Immature natural killer cell (primary cell): ENCODE results near the gene PHF1. TPM values are rescaled to one million over a fixed set of nuclear protein-coding genes. Genes with fewer than 3 reads are reported as not detected.

Experiments used
- DNase-seq, 3 donors: peaks; one replicate each; pipeline ENCODE4 v3.0.0; 2022; ENCODE audit warnings: mixed read lengths in 1 of 3
- H3K27ac Mint-ChIP-seq, 6 donors: one replicate each; pipeline ENCODE4 v1.8.0; 2020; ENCODE audit warnings: mixed read lengths in 6 of 6, mild to moderate bottlenecking in 5 of 6, inconsistent platforms in 4 of 6, moderate library complexity in 3 of 6
- H3K27me3 Mint-ChIP-seq, 3 donors: one replicate each; pipeline ENCODE4 v1.8.0; 2020 to 2021; ENCODE audit warnings: low read depth in 3 of 3, mild to moderate bottlenecking in 3 of 3, mixed read lengths in 3 of 3, moderate library complexity in 3 of 3, inconsistent platforms in 1 of 3
- H3K36me3 Mint-ChIP-seq, 3 donors: one replicate each; pipeline ENCODE4 v1.8.0; 2020; ENCODE audit warnings: mixed read lengths in 3 of 3, inconsistent platforms in 2 of 3, mild to moderate bottlenecking in 2 of 3
- H3K4me1 Mint-ChIP-seq, 2 donors: one replicate each; pipeline ENCODE4 v1.8.0; 2020; ENCODE audit warnings: inconsistent platforms in 2 of 2, mild to moderate bottlenecking in 2 of 2, mixed read lengths in 2 of 2, moderate library complexity in 1 of 2
- H3K4me3 Mint-ChIP-seq, 5 donors: one replicate each; pipeline ENCODE4 v1.8.0; 2020; ENCODE audit warnings: mild to moderate bottlenecking in 5 of 5, mixed read lengths in 5 of 5, inconsistent platforms in 3 of 5, moderate library complexity in 3 of 5
- H3K9me3 Mint-ChIP-seq, 6 donors: one replicate each; pipeline ENCODE4 v1.8.0; 2020; ENCODE audit warnings: mild to moderate bottlenecking in 6 of 6, mixed read lengths in 6 of 6, inconsistent platforms in 4 of 6, moderate library complexity in 3 of 6
- polyA plus RNA-seq, 3 donors: library from polyadenylated mRNA; unstranded; fragments of 300-500 nt; fragmentation: Illumina TruSeq; gene quantifications; one replicate each; pipeline ENCODE4 v1.2.3, GENCODE V29; 2021

The PHF1 gene
- polyA plus RNA-seq, 3 donors from 2014 or later, result 22.7 to 36.5 (median 29.8) TPM

- Mint-ChIP-seq H3K9me3 (no peaks in the 10 kb centered on the region), H3K4me3 (peak overlapping the region in 3 of 5 donors; percentile 4 to 78 (median 63)), H3K36me3 (no peaks in the 10 kb centered on the region), H3K4me1 (peaks cover 16 to 21% of the 10 kb centered on the region in 2 donors), H3K27ac (peak overlapping the region in 5 of 6 donors; percentile 59 to 88 (median 60)), H3K27me3 (peaks cover 6 to 9% (median 9%) of the 10 kb centered on the region in 3 donors)
- peak in 1 of 3 donors; percentile 39 for DNase-seq
These were observed 5.4 kb upstream of the PHF1 start for GRCh38 chr6:33405386-33405940.

DNA sequence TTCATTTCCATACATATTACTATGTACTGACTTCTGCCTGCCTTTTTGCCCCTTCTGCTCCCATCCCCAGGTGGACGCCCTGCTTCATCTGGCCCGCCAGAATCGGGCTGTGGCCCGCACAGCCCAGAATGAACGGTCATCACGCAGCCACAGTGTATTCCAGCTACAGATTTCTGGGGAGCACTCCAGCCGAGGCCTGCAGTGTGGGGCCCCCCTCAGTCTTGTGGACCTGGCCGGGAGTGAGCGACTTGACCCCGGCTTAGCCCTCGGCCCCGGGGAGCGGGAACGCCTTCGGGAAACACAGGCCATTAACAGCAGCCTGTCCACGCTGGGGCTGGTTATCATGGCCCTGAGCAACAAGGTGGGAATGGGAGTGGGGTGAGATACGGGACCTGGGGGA, 4.7 kb upstream of the PHF1 start:
- Mint-ChIP-seq H3K4me1 (peaks cover 16 to 21% of the 10 kb centered on the region in 2 donors), H3K4me3 (no peak overlapping the region), H3K36me3 (no peaks in the 10 kb centered on the region), H3K9me3 (no peaks in the 10 kb centered on the region), H3K27me3 (peaks cover 8 to 12% (median 9%) of the 10 kb centered on the region in 3 donors), H3K27ac (peak overlapping the region in 3 of 6 donors; percentile 59 to 88 (median 82))
- no peak for DNase-seq

GRCh38 chr6:33407132-33407718, 3.6 kb upstream of the PHF1 start:
- Mint-ChIP-seq H3K4me3 (no peak overlapping the region), H3K4me1 (peaks cover 23 to 30% of the 10 kb centered on the region in 2 donors), H3K27ac (peak overlapping the region in 5 of 6 donors; percentile 23 to 99 (median 66)), H3K36me3 (no peaks in the 10 kb centered on the region), H3K9me3 (no peaks in the 10 kb centered on the region), H3K27me3 (peaks cover 5 to 16% (median 12%) of the 10 kb centered on the region in 3 donors)
- DNase-seq, result no peak

- peaks cover 0 to 20% (median 3%) of the 10 kb centered on the region in 3 donors for H3K36me3 Mint-ChIP-seq
- peak; percentile 98 to 99 (median 98) for DNase-seq
- peak overlapping the region; percentile 97 to 99 (median 98) for H3K27ac Mint-ChIP-seq
- H3K27me3 Mint-ChIP-seq, result peaks cover 7 to 22% (median 12%) of the 10 kb centered on the region in 3 donors
- H3K9me3 Mint-ChIP-seq, result no peaks in the 10 kb centered on the region
- peaks cover 43 to 53% of the 10 kb centered on the region in 2 donors for H3K4me1 Mint-ChIP-seq
- H3K4me3 Mint-ChIP-seq, result peak overlapping the region; percentile 85 to 95 (median 91)
These were observed 634 bp upstream of the PHF1 start for GRCh38 chr6:33410050-33410710.

DNA sequence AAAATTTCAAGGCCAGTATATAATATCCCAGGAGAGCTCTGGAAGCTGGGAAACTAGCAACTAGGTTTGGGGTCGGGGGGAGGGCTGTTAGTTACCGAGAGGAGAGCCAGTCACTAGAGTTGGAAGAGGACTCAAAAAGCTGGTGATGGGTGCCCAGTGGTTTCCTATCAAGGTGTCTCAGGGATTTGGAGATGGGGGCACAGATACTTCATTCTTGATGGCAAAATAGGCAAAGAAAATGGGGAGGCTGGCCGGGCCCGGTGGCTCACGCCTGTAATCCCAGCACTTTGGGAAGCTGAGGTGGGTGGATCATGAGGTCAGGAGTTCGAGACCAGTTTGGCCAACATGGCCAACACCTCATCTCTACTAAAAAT, 805 bp downstream of the PHF1 start:
- peak overlapping the region; percentile 89 to 99 (median 92) for H3K27ac Mint-ChIP-seq
- no peaks in the 10 kb centered on the region for H3K9me3 Mint-ChIP-seq
- peaks cover 0 to 27% (median 3%) of the 10 kb centered on the region in 3 donors for H3K36me3 Mint-ChIP-seq
- H3K27me3 Mint-ChIP-seq, result peaks cover 7 to 26% (median 12%) of the 10 kb centered on the region in 3 donors
- DNase-seq, result no peak
- H3K4me1 Mint-ChIP-seq, result peaks cover 49 to 59% of the 10 kb centered on the region in 2 donors
- peak overlapping the region; percentile 82 to 95 (median 87) for H3K4me3 Mint-ChIP-seq

DNA sequence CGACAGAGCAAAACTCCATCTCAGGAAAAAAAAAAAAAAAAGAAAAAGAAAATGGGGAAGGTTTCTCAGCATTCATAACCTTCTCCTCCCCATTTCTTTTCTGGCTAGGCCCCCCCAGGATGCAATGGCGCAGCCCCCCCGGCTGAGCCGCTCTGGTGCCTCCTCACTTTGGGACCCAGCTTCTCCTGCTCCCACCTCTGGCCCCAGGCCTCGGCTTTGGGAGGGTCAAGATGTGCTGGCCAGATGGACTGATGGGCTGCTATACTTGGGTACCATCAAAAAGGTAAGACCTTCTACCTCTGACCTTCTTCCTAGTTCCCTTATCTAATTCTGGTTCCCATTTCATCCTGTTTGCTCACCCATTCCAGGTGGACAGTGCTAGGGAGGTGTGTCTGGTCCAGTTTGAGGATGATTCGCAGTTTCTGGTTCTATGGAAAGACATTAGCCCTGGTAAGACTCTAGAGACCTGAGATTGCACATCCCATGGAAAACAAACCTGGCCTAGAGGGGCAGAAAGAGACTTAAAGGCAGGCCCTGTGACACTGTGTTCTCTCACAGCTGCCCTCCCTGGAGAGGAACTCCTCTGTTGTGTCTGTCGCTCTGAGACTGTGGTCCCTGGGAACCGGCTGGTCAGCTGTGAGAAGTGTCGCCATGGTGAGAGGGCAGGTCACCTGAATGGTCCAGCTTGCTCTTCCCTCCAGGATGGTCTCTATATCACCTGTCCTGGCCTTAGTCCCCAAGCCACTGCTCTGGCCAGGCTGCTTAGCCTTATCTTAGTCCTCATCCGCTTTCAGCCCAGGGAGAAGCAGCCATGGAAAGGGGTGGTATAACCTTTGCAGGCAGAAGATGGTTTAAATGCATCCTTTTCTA, 1.6 kb downstream of the PHF1 start:
- peaks cover 7 to 30% (median 17%) of the 10 kb centered on the region in 3 donors for H3K27me3 Mint-ChIP-seq
- DNase-seq, result no peak

DNA sequence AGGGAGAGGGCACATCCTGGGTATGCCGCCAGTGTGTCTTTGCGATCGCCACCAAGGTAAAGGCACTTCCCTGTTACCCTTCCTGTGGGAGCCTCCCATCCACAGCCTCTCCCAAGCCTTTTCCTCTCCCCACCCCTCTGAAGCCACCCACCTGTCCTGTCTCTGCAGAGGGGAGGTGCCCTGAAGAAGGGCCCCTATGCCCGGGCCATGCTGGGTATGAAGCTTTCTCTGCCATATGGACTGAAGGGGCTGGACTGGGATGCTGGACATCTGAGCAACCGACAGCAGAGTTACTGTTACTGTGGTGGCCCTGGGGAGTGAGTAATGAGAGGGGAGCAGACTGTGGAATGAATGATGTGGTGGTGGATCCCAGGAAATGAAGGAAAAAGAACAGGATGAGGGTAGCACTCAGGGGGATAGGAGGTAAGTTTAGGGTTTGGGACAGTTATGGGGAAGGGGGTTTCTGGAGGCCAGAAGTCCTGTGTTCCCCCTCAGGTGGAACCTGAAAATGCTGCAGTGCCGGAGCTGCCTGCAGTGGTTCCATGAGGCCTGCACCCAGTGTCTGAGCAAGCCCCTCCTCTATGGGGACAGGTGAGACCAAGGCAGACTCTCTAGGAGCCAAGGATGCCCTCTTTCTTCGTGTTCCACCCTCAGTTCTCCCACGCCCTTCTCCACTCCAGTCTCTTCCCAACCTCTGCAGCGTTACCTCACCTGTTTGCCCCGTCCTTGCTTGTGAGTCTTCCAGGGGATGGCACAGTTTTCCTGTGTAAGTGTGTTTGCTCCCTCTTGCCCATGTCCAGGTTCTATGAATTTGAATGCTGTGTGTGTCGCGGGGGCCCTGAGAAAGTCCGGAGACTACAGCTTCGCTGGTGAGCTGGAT, 2.7 kb downstream of the PHF1 start:
- peak overlapping the region; percentile 70 to 91 (median 82) for H3K27ac Mint-ChIP-seq
- peaks cover 68 to 77% of the 10 kb centered on the region in 2 donors for H3K4me1 Mint-ChIP-seq
- H3K9me3 Mint-ChIP-seq, result no peaks in the 10 kb centered on the region
- peaks cover 0 to 27% (median 3%) of the 10 kb centered on the region in 3 donors for H3K36me3 Mint-ChIP-seq
- DNase-seq, result no peak
- peak overlapping the region in 4 of 5 donors; percentile 41 to 91 (median 65) for H3K4me3 Mint-ChIP-seq
- H3K27me3 Mint-ChIP-seq, result peaks cover 15 to 41% (median 28%) of the 10 kb centered on the region in 3 donors

More for the DNA sequence above, 1.6 kb downstream of the PHF1 start:
- peak overlapping the region; percentile 61 to 95 (median 87) for H3K4me3 Mint-ChIP-seq
- H3K9me3 Mint-ChIP-seq, result no peaks in the 10 kb centered on the region
- H3K4me1 Mint-ChIP-seq, result peaks cover 57 to 66% of the 10 kb centered on the region in 2 donors
- peak overlapping the region; percentile 81 to 99 (median 90) for H3K27ac Mint-ChIP-seq
- H3K36me3 Mint-ChIP-seq, result peaks cover 0 to 27% (median 3%) of the 10 kb centered on the region in 3 donors

DNA sequence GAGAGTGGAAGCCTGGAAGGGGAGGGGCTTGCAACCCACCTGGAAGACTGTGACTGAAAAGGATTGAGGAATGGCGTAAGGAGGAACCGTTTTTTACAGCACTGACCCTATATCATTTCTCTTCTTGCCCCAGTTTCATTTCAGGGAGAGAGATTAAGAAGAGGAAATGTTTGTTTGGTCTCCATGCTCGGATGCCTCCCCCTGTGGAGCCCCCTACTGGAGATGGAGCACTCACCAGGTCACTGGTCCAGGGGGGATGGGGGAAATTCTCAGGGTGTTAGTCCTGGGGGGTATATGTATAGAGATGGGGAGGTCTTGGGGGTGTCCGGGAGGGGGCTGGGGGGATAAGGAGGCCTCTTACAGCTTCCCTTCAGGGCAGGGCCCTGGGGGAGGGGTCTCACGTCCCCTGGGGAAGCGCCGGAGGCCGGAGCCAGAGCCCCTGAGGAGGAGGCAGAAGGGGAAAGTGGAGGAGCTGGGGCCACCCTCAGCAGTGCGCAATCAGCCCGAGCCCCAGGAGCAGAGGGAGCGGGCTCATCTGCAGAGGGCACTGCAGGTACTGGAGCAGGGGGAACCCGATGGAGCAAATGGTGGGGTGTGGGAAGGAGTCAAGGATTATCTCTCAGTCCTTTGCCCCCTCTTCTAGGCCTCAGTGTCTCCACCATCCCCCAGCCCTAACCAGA, 3.9 kb downstream of the PHF1 start:
- no peak for DNase-seq
- peaks cover 0 to 27% (median 3%) of the 10 kb centered on the region in 3 donors for H3K36me3 Mint-ChIP-seq
- H3K4me3 Mint-ChIP-seq, result peak overlapping the region in 2 of 5 donors; percentile 33 to 47
- peaks cover 14 to 43% (median 28%) of the 10 kb centered on the region in 3 donors for H3K27me3 Mint-ChIP-seq
- peak overlapping the region; percentile 26 to 100 (median 86) for H3K27ac Mint-ChIP-seq
- H3K9me3 Mint-ChIP-seq, result no peaks in the 10 kb centered on the region
- H3K4me1 Mint-ChIP-seq, result peaks cover 74 to 83% of the 10 kb centered on the region in 2 donors

- DNase-seq, result no peak
- H3K4me3 Mint-ChIP-seq, result peak overlapping the region; percentile 49 to 70 (median 64)
- peak overlapping the region; percentile 58 to 100 (median 87) for H3K27ac Mint-ChIP-seq
- H3K4me1 Mint-ChIP-seq, result peaks cover 74 to 79% of the 10 kb centered on the region in 2 donors
- no peaks in the 10 kb centered on the region for H3K9me3 Mint-ChIP-seq
- peaks cover 11 to 35% (median 22%) of the 10 kb centered on the region in 3 donors for H3K27me3 Mint-ChIP-seq
- H3K36me3 Mint-ChIP-seq, result peaks cover 0 to 27% (median 3%) of the 10 kb centered on the region in 3 donors
These were observed 5.0 kb downstream of the PHF1 start for GRCh38 chr6:33415831-33416230.

DNA sequence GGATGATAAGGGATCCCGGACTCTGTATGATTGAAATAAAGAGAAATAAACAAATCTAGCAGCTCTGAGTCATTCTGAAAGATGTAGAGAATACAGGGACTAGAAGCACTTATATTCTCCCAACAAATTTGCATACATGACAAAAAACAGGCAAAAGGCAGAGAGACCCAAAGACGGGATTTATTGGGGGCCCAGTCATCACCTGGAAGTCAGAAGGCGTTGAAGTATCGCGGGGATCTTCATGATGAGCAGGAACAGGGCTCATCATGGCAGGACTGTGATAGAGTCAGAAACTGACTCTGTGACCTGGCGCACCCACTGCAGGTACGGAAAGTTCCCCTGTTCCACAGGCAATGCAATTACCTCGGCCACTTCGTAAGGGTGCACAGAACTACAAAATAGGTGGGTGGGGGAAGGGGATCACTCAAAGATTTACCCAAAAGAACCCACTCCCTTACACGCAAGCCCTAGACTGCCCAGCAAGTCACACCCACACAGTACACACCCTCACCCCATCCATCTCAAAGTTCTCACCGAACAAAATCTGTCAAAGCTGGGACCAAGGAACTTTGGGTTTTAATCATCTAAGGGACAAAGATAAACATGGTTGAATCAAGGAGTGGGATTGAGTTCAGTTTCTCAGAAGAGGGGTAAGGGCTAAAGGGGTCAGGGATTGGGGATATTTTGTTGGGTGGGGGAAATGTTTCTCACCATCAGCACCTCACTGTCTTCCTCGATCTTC, 5.7 kb downstream of the PHF1 start:
- Mint-ChIP-seq H3K27me3 (peaks cover 12 to 35% (median 22%) of the 10 kb centered on the region in 3 donors), H3K4me1 (peaks cover 70 to 80% of the 10 kb centered on the region in 2 donors), H3K9me3 (no peaks in the 10 kb centered on the region), H3K4me3 (peak overlapping the region; percentile 94 to 96 (median 94)), H3K27ac (peak overlapping the region; percentile 97 to 100 (median 100)), H3K36me3 (peaks cover 0 to 27% (median 3%) of the 10 kb centered on the region in 3 donors)
- DNase-seq, result no peak

DNA sequence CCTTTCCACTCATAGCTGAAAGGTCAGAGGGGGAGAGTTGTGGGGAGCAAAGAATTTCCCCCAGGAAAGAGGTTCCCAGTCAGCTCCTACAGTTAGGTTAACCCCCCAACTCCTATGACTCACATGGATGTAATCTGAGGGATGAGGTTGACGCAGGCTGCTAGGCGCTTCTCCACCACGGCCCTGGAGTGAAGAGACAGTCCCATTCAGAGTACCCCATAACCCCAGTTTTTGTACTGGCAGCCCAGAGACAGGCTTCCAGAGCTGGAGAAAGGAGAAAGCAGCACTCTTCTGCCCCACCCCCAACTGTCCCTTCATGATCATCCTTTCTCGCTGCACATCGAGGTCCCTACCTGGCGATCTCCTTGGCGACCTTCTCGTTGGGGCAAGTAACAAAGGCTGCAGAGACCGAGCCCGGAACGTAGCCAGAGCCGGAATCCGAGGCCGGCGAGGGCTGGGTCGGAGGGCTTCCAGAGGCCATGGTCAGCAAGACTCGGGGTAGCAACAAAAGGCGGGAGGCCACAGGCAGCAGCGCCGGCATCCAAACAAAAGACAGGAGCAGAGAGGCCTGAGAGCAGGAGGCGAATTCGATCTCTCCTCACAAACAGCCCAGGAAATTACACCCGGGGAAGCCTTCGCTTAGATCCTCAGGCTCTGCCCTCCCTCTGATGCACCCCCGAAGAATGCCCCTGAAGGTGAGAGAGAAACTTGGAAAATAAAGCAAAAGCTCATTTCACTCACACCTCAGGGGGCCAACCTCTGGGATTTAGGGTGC, 6.5 kb downstream of the PHF1 start:
- H3K27me3 Mint-ChIP-seq, result peaks cover 12 to 30% (median 20%) of the 10 kb centered on the region in 3 donors
- H3K4me3 Mint-ChIP-seq, result peak overlapping the region; percentile 94 to 96 (median 94)
- peaks cover 66 to 75% of the 10 kb centered on the region in 2 donors for H3K4me1 Mint-ChIP-seq
- H3K9me3 Mint-ChIP-seq, result no peaks in the 10 kb centered on the region
- H3K36me3 Mint-ChIP-seq, result peaks cover 0 to 26% (median 3%) of the 10 kb centered on the region in 3 donors
- peak overlapping the region; percentile 97 to 100 (median 100) for H3K27ac Mint-ChIP-seq
- no peak for DNase-seq
